GM21367 (cell line): ENCODE results near the gene HOXB4.

Experiments used
- ATAC-seq: cut with Tn5 transposase; IDR thresholded peaks from one replicate; pipeline ENCODE4 v1.9.1; 2021; ENCODE audit not compliant: unreplicated experiment

The HOXB4 gene

DNA sequence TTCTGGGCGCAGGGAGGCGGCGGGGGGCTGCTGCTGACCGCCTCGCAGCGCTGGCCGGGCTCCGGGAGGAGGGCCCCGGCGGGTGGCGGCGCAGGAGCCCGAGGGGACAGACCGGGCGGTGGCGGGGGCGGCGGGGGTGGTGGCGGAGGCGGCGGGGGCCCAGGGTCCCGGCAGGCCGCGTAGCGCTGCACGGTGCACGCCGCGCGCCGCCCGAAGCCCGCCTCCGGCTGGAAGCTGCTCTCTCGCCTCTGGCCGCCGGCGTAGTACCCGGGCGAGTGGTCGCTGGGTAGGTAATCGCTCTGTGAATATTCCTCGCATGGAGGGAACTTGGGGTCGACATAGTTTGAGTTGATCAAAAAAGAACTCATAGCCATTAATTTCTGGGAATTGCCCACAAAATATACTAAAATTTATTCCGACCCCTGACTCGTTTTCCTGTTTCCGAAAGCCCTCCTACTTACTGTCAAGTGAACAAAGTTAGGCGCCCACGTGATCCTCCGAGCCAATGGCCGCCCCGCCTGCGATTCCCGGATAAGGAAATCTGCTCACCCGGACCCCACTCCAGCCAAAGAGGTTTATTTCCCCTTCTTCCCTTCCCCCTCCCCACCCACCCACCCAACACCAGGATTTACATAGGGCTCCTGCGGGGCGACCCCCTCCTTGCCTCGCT is at the start of gene HOXB4:
Gene HOXB4 (minus strand): TSS at position 405 of the 670 bp plus-strand sequence. CDS start 31 bp downstream, at position 374.
- no peak for ATAC-seq

DNA sequence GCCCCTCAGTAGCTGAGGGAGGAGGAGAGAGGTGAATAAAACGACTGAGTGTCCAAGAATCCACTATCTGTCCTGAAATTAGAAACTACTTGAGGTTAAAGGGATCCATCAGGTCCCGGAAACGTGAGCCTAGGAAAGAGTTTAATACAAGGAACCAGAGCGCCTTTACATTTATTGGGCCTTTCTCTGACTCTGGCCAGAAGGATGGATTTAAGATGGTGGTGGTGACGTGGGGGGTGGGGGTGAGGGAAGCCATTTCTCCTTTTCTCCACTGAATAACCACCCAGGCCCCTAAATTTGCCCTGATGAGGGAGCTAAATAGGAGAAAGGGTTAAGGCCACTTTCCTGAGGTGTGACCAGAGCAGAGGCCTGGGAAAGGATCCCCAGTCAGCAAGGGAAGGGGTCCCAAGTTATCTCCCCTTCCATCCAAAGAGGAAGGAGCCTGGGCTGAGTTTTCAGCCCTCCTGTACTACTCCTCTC is 49.0 kb upstream of the HOXB4 start:
- ATAC-seq = no peak

DNA sequence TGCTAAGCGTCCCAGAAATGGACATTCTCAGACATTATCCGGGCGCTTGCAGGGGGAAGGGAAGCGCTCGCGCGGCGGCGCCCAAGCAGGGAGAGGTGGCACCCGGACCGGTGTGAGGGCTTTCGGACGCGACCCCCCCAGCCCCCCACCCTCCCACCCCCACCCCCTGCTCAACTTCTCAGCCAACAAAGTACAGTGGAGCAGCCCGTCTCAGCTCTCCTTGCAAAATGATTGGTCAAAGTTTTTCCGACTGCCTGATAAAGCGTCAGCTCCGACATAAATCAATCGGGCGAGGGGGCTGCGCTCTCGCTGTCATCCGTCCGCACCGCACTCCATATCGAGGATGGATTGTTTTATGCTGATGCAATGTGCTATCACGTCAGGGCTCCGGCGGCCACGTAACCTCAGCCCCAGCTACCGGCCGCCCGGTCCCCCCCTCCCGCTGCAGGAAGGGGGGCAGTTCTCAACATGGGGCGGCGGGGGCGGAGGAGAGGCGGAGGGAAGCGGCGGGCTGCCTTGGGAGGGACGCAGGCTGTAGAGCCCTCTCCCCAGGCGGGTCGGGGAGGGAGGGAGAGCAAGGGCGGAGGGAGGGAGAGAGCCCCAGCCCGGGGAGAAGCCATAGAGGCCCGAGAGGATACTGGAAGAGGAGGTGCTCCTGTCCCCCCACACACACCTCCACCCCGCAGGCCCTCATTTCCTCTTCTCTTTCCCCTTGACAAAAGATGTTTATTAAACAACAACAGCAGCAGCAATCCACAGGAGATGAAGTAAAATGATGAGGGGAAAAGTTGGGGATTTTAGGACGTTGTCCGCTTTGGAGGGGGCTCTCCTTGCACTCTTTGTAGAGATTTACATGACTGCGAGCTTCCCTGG is 48.3 kb upstream of the HOXB4 start, which contains the start of gene HOXB9:
Gene HOXB9 (minus strand): TSS at position 114 of the 873 bp plus-strand sequence. CDS start 89 bp downstream, at position 25.
- no peak for ATAC-seq

DNA sequence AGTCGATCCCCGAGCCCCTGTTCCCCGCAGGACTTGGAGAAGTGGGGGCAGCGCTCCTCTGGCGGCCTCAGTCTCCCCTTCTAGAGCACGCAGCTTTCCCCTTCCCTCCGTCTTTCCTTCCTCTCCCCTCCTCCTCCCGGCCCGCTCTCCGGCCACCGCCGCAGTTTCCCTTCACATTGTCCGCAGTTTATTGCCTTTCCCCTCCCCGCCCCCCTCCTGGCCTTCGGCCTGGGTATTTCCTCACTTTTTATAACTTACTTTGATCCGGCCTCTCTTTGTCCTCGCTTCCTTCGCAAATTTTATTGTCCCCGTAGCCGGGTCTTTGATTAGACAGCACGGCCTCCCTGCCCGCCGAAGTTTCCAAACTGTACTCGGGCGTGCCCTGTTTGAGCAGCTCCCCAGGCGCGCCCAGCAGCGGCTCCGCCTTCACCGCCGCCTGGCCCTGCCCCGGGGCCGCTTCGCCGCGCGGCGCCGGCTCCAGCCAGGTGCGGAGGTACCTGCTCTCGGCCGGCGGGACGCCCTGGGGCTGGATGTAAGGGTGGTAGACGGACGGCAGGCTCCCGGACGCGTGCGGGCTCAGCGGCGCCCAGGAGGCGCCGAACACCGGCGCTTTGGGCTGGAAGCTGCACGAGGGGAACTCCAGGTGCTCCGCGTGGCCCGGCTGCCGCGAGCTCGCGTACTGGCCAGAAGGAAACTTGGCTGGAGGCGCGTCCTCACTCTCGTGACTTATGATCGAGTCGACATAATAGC is 47.5 kb upstream of the HOXB4 start:
- ATAC-seq = no peak

DNA sequence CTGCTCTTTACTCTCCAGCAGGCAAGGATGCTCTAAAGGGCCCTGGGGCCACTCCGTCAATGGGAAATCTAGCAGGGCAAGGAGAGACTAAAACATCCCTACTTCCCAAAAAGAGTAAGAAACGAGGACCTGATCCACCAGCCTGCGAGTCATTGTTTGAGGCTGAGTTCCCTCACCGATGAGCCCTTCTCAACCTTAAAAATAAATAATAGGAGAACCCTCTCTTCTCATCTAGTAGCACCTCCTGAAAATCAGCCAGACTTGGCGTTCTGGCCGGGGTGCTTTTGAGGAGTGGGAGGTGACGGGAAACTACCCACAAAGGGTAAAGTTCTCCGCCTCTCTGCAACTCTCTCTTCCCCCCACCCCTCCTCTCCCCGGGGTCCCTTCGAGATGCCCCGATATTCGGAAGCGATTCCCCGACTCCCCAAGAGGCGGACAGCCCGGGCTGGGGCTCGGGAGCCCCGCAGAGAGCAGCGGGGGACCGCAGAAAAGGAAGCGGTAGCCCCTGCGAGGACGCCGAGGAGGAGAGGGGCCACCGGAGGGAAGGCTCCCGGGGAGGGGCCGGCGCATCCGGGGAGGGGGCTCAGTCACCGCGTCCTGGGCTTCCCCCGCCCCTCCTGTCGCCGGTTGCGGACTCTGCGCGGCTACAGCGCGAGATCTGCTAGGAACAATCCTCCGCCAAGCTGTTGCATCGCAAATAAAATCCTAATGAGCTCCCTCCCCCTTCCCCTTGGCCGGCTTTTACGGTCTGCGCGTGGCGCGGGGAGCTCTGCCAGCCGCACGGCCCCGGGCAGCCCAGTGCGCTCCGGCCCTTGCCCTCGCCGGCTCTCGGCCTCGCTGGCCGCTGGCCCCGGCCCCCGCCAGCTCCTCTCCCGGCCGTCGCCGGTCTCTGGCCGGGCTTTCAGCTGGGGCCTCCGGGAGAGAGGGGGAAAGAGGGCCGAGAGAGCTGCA is 46.7 kb upstream of the HOXB4 start:
- ATAC-seq = no peak

DNA sequence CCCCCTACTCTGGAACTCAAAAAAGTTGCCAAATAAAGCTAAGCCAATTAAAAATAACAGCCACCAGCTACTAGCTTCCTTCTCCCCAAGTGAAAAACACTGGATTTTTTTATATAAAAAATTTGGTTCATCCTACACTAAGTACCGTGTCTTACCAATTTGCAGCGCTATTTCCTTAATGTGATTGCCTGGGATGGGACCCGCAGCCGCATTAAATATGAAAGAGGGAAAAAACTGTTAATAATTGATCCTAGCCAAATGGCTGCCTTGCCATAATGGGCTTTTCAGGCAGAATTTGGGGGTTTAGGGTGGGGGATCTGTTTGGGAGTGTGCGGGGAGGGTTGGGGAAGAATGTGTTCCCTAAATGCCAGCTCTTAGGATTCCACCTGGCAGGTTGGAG is 46.0 kb upstream of the HOXB4 start:
- no peak for ATAC-seq

DNA sequence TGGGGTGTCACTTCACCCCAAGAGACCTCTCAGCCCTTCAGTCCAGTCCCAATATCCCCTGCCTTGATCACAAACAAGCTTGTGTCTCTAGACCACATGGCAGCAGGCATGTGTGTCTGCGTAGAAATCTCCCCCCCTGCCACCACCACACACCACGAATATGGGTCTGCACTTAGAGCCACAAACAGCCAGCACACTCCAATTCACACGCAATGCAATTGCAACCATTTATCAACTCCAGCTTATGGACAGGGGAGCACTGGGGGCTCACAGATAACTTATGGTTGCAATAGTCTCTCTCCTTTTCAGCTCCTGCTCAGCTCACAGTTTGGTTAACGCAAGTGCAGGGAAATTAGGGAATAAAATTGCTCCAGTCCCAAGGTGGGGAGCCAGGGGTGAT is 45.4 kb upstream of the HOXB4 start:
- ATAC-seq = no peak

DNA sequence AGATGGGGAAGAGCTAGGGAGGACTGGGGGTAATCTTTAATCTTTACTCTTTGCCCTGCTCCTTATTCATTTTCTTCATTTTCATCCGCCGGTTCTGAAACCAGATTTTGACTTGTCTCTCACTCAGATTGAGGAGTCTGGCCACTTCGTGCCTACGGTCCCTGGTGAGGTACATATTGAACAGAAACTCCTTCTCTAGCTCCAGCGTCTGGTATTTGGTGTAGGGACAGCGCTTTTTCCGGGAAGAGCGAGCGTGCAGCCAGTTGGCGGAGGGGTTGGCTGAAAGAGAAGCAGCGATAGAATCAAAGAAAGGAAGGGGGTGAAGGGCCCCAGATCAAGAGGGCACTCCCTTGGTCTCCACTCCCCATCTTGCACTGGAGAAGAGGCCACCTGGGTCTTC is 44.7 kb upstream of the HOXB4 start:
- ATAC-seq = no peak

DNA sequence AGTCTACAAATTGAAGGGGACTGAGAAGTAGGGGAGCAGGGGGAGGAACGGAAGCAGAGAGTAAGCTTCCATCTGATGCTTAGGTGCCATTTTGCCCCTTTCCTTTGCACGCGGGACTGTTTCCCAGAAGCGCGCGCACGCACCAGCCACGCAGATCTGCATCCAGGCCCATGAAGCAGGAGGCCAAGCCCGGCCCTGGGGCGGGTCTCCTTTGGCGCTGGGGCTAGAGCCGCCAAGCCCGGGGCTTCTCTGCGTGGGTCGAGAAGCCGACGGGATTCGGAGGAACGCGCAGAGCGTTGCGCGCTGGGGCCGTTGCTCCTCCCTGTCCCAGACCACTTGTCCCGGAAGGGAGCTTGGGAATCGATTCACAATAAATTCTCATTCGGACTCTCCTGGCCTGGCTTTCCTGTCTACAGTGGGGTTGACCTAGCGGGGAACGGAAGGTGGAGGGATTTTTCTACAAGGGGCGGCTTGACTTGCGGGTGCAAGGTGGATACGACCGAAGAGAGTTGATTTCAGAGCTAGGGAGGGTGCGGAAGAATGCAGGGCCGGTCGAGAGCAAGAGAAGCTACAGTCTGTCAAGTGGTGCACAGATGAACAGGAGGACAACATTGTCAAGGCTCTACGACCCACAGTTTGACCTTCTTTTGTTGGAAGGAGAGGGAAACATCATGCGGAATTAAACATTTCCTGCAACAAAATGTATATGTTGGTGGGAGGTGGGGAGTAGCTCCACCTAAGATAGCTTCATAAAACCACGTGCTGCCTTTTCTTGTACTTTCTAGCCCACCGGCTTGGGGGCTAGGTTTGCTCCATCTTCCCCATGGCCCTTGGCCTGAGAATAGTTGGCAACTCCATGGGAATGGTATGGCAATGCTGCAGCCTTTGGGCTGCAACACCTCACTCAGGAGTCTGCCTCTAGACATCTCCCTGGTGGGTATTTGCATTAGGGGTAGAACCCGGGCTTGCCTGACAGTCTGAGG is 43.6 kb upstream of the HOXB4 start:
- no peak for ATAC-seq

DNA sequence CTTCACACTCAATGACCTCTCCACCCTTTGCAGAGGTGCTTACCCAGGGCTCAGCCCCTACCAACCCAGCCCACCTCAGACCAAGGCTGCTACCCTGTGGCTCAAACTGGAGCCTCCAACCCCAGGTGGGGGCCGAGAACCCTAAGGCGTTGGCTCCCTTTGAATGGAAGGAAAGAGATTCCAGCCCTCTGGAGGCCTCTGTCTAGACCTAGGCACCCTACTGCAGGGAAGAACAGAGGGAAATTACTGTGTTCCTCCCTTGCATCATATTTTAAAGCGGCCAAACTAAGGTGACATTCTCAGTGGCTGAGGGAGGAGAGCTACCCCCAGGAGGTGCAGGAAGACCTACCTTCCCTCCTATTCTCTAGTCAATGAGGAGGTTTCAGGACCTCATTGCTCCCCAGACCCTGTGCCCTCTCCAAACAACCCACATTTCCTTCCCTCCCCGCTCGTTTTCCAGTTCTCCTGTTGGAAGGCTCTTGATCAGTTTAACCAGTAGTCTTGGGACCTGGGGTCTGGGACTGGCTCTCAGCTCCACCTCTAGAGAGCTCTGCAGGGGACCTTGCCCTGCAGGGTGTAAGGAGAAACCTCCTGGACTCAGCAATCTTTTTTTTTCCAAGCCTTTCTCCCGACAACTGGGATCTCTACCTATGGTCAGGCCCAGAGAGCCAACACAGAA is 42.5 kb upstream of the HOXB4 start:
- no peak for ATAC-seq

DNA sequence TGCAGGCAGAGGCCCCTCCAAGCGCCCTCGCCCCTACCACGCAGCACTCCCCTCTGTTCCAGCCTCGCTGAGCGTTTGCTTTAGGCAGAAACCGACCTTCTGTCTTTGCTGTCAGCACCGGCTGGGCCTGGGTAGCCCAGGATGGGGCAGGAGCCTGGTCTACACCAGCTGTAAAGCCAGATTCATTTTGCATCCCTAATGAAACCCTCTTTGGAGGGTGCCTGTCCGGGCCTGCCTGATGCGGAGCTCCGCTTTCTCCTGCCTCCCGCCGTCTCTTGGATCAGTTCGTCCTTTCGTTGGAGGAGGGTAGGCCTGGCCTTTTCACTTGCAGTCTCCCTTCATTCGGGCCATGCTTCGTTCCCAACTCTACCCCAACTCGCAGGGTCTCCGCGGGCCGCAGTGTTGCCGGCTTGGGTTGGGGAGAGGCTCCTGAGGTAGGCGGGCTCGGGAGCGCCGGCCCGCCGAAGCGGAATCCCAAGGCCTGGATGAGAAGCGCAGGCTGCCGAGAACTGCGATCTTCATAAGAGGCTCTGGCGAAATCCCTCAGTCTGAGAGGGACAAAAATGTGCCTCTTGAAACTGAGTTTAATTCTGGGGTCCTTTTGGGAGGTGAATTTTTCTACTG is 41.8 kb upstream of the HOXB4 start:
- ATAC-seq = no peak

DNA sequence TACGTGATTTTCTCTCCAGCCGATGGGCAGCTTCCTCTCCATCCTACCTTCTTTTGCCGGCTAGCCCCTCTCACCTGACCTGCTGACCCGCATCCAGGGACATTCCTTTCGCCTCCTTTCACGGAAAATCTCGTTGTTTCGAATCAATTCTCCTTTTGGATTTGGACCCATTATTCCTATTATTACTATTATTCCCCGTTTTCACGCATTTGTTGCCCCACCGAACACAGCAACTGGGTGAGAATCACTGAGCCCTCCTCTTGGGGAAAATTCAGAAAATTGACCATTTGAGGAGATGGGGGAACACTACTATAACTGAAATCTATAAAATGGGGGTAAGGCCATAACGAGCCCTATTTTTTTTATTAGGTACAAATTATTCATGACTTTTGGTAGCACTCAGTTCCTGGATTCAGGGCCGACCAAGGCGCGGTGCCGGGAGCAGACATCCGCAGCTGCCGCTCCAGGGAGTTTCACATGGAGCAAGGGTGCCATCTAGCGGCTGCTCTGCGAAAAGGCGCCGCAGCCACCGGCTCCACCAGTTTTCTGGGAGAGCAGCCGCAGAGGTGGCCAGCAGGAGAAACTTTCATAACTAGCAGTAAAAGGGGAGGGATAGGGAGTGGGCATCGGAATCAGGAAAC is 40.2 kb upstream of the HOXB4 start:
- no peak for ATAC-seq

DNA sequence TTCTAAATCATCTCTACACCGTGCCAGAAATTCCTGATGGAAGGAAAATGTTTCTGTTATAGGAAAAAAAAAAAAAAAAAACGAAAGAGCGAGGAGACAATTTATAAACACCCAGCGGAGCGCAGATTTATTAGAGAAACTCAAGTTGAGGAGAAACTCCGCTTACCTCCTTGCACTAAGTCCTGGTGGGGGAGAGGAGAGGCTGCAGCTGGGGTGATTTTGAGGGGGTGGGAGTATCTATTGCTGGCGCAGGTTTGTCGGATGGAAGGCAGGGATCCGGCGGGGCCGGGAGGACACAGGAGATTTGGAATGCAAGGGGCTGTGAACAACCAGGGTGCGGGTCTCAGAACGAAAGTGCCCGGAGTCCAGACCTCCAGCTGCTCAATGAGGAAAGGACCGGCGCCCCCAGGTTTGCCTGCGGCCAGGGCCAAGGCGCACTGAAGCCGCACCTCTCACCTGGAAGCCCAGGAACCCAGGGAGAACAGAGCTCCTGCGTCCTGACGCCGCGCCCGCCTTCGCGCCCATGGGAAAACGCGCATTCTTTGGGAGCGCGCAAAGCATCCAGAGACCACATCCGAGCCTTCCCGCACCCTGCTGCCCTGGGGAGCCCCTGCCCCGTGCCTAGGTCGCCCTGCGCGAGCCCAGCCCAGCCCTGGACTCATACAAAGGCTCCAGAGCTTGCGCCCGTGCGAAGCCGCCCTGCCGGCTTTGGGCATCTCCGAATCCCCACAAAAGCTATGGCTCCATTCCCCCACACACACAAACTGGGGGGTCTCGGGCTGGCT is 39.5 kb upstream of the HOXB4 start:
- ATAC-seq = no peak

DNA sequence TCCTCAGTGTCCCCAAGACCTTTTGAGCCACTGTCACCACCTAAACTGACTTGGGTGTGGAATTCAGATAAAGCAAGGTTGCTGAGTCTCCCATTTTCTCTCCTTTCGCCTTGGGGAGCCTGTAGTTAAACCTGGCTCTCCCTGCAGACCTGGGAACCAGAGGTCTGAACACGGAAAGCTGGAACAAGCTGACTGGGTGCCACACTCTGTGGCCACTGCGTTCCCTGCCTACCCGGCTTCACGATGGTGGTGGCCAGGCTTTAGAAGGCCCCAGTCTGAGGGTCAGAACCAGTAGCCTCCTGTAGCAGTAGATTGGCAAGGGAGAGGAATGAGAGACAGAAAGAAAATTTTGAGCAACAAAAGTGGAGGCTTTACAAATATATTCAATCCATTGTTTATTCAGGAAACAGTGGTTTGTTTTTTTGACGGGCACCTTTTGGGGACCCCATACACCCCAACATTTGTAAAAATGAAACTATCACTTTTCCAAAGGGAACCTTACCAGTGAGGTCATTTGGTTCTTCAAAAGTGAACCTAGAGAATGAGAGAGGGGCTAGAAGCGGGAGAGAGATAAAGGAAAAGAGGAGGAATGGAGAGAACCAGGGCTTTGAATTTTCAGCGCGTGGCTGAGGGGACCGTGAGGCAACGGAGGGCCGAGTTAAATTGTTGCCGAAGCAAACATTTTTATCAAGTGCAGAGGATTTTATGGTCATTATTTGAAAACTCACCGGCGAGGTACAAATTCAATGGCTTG is 38.7 kb upstream of the HOXB4 start:
- ATAC-seq = no peak

DNA sequence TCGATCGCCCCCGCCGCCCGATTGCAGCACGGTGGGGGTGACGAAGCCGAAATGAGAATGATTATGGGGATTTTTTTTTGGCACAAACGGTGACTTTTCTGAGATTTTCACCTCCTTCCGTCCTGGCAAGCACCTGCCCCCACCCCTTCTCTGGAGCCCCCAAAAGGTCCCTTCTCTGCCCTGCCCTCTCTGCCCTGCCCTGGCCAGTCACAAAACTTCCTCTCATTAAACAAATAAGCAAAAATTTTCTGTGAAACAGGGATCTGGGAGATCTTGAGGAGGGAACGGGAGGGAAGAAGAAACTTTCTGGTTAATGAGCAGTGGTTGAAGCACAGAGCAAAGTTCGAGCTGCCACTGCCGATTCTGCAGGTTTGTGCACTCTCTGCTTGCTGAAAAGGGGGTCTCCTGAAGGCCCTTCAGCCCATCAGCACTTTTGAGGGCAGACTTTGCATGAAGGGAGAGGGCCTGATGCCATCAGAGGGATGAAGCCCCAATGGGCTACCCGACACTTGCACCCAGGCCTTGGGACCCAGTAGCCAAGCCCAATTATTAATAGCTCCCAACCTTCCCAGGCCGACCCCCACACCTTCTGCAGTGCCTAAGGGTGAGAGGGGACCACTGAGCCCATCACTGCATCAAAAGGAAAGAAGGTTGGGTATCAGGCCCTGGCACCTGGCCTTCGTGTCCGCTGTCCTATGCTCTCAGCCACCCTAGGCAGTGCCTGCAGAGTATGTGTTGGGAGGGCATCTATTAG is 38.0 kb upstream of the HOXB4 start:
- ATAC-seq = no peak
